HG02798 (cell line): Measurements from ENCODE around the gene IFNA13.
"Not testable (repeated sequence)": the region's sequence is repeated elsewhere in the genome, so short reads cannot be mapped to it uniquely, and the experiment has no call there.

Experiments used
- ATAC-seq: cut with Tn5 transposase; IDR thresholded peaks from one replicate; pipeline ENCODE4 v1.9.1; 2021; ENCODE audit warnings: mild to moderate bottlenecking; ENCODE audit not compliant: unreplicated experiment, poor library complexity

Gene IFNA13

DNA sequence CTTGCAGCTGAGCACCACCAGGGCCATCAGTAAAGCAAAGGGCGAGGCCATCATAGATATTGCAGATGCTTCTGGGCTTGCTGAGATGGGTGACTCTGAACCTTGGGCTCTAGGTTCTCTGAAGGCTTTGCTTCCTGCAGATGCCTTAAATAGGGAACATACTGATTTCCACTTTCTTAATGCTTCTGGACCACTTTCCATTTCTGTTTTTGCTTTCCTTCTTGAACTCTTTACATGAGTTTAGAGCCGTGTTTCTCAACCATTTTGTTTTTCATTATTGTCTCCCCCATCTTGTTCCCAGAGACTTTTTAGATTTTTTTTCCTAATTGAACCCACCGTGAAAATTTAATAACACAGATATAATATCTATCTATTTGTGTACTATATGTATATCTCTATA is at the start of gene IFNA13:
Gene IFNA13 (minus strand): TSS at position 101 of the 400 bp plus-strand sequence. CDS start 47 bp downstream, at position 54.
- ATAC-seq: no peak

- ATAC-seq: no peak
Measured at GRCh38 chr9:21415493-21416267, 47.8 kb upstream of the IFNA13 start.

DNA sequence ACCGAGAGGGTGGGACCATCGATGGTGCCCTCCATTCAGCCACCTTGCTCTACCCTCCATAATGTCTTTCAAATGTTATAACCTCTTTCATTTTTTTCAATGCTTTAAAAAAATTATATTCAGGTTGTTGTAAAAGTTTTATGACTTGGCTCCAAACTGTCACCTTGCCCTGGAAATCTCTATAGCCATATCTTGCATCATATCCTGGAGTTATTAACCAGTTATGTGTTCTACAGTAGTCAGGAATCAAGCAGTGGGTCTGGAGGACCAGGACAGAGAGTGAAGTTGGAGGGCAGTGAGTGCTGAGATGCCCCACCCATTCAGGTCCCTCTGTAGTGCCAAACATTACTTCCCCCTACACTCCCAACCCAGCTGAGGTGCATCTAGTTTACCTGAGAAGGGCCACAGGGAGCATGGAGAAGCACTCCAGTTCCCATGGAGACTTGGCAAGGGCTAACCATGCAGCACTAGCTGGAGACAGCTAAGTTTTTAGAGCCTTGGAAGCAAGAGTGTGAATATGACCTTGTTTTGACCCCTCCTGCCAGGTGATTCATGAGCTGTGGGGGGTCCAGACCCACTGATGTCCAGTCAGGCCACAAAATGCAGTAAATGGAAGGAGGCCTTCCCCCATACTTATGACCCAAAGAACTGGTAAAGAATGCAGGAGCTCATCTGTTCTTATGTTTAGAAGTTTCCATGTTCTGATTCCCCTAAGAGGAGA is 46.5 kb upstream of the IFNA13 start:
- ATAC-seq: no peak

DNA sequence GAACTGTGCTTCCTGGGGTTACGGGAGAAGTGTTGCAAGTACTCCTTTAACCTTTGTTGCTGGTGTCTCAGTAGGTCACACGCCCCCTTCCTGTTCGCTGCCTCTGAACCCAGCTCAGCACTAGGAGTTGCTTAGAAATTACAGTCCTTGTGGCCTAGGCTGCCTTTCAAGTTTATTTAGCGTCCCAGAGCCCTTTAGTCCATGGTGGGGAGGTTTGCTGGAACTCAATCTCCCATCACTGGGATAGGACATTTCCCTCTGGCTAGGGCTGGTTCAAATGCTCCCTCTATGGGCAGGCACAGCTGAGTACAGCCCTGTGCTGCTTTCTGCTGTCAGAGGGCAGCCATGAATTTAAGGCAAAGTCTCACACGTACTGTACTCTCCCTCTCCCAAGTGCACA is 45.8 kb upstream of the IFNA13 start:
- ATAC-seq: peak; percentile 64

DNA sequence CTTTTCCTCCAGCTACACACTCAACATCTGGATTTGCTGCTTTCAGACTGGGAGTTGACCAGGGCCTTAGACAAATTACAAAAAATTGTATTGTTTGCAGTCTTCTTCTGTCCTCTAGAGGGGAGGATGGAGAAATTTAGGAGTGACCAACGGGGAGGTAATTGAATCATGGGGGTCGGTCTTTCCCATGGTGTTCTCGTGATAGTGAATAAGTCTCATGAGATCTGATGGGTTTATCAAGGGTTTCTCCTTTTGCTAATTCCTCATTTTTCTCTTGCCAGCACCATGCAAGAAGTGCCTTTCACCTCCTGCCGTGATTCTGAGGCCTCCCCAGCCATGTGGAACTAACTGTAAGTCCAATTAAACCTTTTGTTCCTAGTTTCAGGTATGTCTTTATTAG is 45.3 kb upstream of the IFNA13 start:
- ATAC-seq: no peak

DNA sequence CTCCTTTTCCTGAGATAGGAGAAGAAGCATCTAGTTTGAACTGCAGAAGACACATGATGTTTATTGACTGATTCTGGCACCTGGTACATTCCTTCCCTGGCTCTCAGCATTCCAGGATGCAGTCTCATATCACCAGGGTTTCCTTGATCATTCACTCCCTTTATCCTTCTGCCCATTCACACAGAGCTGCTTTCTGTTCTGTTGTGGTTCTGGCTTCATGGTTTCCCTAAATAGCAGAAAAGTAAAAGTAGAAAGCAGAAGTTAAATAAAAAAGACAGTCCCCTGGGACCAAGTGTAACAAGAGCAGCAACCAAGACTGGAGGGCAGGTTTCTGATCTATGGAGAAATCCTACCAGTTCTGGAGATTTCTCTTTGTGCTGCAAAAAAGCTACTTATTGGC is 44.2 kb upstream of the IFNA13 start:
- ATAC-seq: no peak

DNA sequence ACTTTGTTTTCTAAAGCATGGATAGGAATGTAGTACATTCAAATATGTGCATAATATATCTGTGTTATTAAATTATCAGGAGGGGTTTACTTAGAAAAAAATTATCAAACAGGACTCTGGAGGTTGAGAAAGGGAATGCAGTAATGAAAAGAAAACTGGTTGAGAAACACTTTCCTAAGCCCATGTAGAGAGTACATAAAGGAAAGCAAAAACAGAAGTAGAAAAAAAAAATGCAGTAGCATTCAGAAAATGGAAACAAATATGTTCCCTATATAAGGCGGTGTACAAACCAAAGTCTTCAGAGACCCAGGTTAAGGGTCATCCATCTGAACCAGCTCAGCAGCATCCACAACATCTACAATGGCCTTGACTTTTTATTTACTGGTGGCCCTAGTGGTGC is 41.0 kb upstream of the IFNA13 start, which contains the start of gene IFNA8:
Gene IFNA8 (plus strand): TSS at position 301 of the 400 bp plus-strand sequence. CDS start 60 bp downstream, at position 361.
- ATAC-seq: no peak

GRCh38 chr9:21404146-21404545 is 36.3 kb upstream of the IFNA13 start:
- no peak for ATAC-seq

GRCh38 chr9:21402386-21403251 is 34.8 kb upstream of the IFNA13 start:
- ATAC-seq: no peak

DNA sequence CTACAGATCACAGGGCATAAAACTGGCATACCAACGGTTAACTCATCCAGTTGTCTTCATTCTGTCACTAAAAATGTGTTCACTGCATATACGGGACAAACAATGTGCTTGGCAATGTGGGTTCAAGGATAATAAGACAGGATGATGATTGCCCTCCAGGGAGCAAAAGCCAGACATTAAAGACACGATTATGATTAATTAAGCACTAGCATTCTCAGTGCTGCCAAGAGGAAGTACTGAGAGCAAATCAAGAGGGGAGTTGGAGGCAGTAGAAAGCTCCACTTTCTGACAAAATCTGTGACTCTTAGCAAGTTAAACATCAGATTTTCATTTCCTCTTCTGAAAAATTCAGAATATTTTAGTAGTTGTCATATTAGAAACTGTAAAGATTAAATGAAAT is 32.1 kb upstream of the IFNA13 start:
- ATAC-seq: no peak

- ATAC-seq: no peak
Measured at GRCh38 chr9:21398955-21399489, 31.2 kb upstream of the IFNA13 start.

DNA sequence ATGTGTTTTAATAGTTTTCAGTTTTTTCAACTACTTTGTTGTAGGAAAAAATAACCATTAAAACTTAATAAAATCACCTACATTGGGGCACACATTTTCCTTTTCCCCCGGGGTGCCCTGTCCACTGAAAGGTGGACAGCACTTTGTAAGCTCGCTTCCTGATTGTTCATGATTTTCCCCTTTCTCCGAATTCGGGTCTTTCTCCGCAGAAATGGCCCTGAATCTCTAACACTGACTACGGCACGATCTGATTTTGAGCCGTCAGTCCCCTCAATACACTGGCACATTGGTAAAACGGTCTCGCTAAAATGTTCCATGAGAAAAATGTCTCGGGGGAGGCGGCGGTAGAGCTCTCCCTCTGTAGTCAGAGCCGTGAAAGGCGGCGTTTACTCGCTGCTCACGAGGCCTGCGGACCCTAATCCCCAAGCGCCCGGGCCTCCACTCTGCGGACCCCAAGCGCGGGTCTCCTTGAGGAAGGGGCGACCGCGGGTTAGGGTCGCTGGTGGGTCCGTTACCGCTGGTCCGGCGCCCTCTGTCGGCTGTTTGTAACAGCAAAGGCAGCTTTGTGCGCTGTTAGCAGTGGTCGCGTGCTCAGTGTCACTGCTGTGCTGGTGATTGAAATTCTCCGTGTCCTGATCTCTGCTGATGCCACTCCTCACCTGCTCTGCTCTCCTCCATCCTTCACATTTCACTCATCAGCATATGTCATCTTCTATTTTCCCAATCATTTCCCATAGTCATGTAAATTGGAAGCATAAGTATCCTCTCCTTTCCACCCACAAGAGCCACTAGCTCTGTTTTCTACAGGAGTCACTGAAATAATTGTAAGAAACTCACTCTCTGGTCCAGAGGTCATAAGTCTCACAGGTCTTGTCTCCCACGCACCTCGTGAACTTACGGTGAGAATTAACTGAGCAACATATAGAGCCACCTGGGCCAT is 28.2 kb upstream of the IFNA13 start:
- peak; percentile 82 for ATAC-seq

DNA sequence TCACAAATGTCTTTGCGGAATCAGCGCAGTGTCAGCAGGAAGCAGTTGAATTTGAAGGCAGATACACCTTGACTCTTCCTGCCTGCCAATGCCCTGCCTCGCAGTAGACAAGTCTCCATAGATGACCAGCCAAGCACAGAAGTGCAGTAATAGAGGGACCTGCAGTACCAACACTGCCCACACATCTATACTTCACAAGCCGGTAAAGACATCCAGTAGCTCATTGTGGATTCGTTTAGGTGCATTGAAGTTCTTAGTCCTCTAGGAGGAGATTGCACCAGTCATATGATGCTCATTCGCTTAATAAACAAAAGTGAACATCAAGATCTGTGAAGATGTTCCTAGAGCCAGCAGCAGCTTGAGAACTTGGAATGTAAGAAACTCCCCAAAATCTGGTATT is 24.4 kb upstream of the IFNA13 start:
- ATAC-seq: peak; percentile 83

DNA sequence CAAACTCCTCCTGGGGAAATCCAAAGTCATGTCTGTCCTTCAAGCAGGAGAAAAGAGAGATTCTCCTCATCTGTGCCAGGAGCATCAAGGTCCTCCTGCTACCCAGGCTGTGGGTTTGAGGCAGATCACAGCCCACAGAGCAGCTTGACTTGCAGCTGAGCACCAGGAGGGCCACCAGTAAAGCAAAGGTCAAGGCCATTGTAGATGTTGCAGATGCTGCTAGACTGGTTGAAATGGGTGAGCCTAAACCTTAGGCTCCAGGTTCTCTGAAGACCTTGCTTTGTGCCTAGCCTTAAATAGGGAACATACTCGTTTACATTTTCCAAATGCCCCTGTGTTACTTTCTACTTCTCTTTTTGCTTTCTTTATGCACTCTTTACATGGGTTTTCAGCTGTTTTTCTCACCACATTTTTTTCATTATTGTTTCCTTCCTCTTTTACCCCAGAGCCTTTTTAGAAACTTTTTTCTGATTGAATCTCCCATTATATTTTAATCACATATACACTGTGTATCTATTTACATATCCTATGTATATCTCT is 17.3 kb upstream of the IFNA13 start, which contains the start of gene IFNA2:
Gene IFNA2 (minus strand): TSS at position 268 of the 540 bp plus-strand sequence. CDS start 69 bp downstream, at position 199.
- ATAC-seq: no peak

GRCh38 chr9:21383627-21384026 is 15.8 kb upstream of the IFNA13 start:
- no peak for ATAC-seq

GRCh38 chr9:21381448-21382339 is 13.8 kb upstream of the IFNA13 start:
- ATAC-seq: peak; percentile 99

- not testable (repeated sequence) for ATAC-seq
Measured at GRCh38 chr9:21371467-21371866, 3.6 kb upstream of the IFNA13 start.

GRCh38 chr9:21367169-21367568 is 688 bp downstream of the IFNA13 start:
- ATAC-seq: peak; percentile 61
